CD4-positive, alpha-beta T cell treated with Interleukin-4 for 4 hours (primary cell): ENCODE measurements around the gene SCAMP5.

Experiments used
- DNase-seq: peaks from one replicate; pipeline ENCODE4 v3.0.0-alpha.2; 2020

Gene SCAMP5

GRCh38 chr15:75050283-75050682 lies 54.9 kb downstream of the SCAMP5 start:
- no peak for DNase-seq

DNA sequence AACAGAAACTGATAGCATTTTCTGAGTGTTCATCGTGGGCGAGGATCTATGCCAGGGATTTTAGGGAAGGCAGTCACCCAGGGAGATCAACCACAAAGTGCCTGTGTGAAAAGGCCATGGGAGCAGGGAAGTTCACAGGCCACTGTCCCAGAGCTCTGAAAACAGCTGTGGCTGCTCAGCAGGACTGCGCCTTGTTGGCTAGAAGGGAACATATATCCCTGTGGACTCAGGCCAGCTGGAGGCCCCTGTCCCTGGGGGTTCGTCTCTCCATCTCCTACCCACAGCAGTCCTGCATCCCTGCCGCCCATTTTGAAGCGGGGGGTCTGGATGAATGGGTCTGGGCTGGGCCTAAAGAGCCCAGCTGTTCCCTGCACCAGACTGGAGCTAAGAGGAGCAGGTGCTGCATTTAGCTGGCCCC lies 55.8 kb downstream of the SCAMP5 start:
- DNase-seq = no peak

DNA sequence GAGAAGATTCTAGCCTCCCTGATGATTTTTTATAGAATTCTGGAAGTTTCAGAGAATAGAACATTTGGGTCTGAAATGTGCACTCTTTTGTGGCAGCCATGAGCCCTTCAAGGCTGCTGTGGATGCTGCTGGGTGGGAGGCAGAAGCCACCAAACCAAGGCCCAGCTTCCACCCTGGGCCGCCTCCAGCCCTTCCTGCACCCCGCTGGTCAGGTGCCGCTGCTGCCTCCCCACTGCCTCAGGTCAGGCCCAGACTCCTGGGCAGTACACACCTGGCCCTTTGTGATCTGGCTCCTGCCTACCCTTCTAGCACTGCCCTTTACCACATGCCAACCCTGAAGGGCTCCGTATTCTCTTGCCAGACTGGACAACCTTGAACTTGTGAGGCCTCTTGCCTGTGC lies 56.3 kb downstream of the SCAMP5 start:
- no peak for DNase-seq

- no peak for DNase-seq
These were observed 57.8 kb downstream of the SCAMP5 start for GRCh38 chr15:75052972-75053747.

DNA sequence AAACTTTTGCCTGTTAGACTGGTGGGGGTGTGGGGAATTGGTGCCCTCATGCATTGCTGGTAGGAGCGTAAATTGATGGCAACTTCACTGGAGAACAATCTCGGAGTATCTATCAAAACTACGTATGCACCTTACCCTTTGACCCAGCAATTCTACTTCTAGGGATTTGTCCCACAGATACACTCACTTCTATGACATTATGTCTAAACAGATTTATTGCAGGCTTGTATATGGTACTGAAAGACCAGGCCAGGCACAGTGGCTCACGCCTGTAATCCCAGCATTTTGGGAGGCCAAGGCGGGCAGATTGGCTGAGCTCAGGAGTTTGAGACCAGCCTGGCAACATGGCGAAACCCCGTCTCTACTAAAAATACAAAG lies 58.4 kb downstream of the SCAMP5 start:
- DNase-seq = no peak

DNA sequence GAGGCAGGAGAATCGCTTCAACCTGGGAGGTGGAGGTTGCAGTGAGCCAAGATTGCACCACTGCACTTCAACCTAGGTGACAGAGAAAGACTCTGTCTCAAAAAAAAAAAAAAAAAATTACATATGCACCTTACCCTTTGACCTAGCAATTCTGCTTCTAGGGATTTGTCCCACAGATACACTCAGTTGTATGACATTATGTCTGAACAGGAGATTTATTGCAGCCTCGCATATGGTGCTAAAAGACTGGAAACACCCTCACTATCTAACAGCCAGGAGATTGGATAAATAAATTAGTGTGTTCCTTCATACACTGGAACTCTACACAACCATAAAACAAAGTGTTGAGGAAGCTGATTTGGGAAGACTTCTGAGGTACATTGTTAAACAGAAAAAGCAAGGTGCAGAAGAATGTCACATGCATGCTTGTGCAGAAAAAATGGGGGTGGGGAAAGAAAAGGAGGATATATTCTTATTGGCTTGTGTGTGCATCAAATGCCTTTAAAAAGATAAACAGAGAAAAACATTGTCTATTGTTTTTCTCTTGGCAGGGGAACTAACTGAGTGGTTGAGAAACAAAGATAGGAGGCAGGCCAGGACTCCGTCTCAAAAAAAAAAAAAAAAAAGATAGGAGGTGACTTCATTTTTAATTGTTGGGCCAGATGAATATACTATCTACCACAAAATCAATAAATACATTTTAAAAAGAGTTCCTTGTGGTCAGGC lies 59.0 kb downstream of the SCAMP5 start:
- no peak for DNase-seq

- DNase-seq = no peak
These were observed 60.7 kb downstream of the SCAMP5 start for GRCh38 chr15:75056036-75056435.

DNA sequence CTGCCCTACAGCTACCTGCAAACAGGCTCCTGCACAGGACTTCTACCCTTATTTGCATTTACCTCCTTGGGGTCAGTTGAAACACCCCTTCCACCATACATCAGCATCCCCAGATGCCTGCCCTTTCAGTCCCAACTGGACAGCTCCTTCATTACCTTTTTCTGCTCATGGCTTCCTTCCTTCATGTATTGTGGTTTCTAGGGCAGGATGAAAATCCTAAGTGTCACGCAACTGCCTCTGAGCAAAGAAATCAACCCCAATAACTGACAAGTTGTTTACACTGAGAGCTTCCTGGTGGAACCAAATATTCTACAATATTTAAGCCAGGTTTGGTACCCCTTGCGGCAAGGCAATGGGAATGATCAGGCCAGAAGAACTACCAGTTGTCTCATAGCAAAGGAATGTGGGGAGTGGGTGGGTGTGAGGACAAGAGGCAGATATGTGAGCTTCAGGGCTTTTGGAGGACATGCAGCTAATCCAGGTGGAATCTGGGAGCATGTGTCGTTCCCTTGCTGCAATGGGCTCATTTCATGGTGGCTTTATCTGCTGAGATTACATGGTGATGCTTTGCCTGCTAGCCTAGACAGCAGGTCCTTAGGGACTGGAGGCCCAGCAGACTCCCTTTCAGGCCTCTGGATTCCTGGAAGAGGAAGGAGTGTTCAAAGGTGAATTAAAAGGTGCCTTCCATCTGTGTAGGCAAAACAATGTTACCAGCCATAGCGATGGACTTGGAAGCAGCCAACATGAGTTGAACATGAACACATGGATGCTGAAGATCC lies 63.0 kb downstream of the SCAMP5 start:
- DNase-seq = no peak

- DNase-seq = no peak
These were observed 64.2 kb downstream of the SCAMP5 start for GRCh38 chr15:75059607-75060006.

DNA sequence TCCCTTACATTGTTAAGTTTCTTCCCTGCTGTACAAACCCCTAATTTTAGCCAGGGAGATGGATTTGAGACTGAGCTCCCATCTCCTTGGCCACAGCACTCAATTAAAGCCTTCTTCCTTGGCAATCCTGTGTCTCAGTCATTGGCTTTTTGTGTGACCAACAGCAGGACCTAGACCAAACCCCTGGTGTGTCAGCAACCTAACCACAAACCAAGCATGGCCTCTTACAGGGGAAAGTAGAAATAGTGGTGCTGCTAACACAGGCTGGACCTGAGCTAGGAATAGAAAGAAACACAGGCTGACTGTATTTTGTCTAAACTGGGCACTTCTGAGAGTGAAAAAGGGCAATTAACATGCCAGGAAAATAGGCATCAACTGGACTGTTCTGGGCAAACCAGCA lies 65.9 kb downstream of the SCAMP5 start:
- DNase-seq = no peak

GRCh38 chr15:75062706-75063105 lies 67.3 kb downstream of the SCAMP5 start:
- no peak for DNase-seq

GRCh38 chr15:75063338-75063737 lies 68.0 kb downstream of the SCAMP5 start:
- DNase-seq = no peak

GRCh38 chr15:75063889-75064288 lies 68.5 kb downstream of the SCAMP5 start:
- DNase-seq = no peak

- no peak for DNase-seq
These were observed 69.5 kb downstream of the SCAMP5 start for GRCh38 chr15:75064846-75065245.

DNA sequence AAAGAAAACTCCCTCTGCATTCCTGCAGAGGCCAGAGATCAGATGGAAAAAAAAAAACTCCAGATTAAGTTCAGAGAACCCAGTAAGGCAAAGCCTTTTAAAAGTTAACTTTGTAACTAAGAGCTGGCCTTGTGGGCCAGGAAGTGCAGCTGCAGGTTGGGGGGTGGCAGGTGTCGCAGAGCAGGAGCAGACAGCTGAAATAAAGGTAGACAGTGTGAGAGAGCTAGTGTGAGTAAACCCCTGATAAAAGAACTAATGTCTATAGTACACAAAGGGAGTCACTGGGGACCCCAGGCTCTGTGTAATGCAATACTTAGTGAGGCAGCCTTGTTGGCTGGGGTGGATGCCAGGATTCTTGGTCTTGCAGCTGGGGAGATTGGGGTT lies 70.1 kb downstream of the SCAMP5 start:
- DNase-seq = no peak

- DNase-seq = no peak
These were observed 70.6 kb downstream of the SCAMP5 start for GRCh38 chr15:75065851-75066509.

DNA sequence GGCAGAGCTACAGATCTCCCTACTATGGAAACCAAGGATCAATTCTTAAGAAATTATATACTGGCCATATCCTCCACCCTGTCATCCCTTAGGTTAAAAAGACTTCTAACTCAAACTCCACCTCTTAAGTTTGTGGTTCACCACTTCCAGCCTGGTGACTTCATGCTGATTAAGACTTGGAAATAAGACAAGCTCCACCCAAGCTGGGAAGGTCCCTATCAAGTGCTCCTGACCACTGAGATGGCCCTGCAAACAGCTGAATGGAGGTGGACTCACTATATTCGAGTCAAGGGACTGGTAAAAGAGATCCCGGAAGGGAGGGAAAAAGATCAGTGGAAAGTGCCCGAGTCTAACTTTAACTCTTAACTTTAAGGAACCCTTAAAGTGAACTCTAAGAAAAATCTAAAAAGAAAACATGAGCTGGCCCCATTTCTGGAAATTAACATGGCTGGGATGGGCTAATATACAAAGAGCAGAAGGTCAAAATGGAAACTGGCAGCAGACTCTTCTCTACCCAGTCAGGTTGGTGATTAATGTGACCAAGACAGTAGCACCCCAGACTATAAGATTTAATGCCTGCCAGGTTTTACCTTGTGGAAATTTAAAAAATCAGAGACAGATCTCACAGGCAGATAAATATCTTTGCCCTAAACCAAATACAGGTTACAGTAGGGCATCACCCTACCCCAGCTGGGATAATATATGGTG lies 71.9 kb downstream of the SCAMP5 start:
- peak; percentile 49 for DNase-seq

GRCh38 chr15:75068748-75069147 lies 73.4 kb downstream of the SCAMP5 start:
- no peak for DNase-seq

- peak; percentile 22 for DNase-seq
These were observed 74.0 kb downstream of the SCAMP5 start for GRCh38 chr15:75069301-75069925.

DNA sequence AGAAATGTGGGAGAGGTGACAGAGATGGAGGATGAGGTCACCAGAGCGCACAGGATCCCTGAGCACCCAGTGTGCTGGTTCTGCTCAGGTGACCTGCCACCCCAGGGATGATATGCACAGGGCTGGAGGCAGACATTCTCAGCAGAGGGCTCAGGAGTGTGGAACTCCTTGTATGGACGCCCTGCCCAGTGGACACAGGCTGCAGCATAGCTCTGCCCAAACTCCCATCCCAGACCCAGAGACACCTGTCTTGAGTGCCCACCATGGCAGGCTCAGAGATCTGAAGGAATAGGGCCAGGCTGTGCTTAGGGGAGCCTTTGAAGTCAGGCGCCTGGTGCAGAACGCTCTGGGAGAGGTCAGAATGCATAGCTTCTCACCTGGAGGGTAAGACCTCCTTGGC lies 75.3 kb downstream of the SCAMP5 start:
- no peak for DNase-seq
